SU-DHL-6 (cell line): ENCODE results near the gene FIS1.

Experiments
- H2AFZ ChIP-seq: fragments of 200-600 bp; sonication (generic); 2 replicates; pipeline ENCODE4 v1.6.1; 2014; ENCODE audit warnings: low read depth, mild to moderate bottlenecking, moderate library complexity, mixed read lengths, antibody characterized with exemption, low read length; ENCODE audit not compliant: severe bottlenecking
- H3F3A ChIP-seq: fragments of 200-600 bp; shearing (Covaris generic); 2 replicates; pipeline ENCODE4 v1.6.0; 2016; ENCODE audit warnings: antibody characterized with exemption, mild to moderate bottlenecking; ENCODE audit not compliant: insufficient read depth
- H3K27ac ChIP-seq: fragments of 200-600 bp; sonication (generic); 2 replicates; pipeline ENCODE4 v1.5.1; 2016; ENCODE audit warnings: low read depth, mild to moderate bottlenecking, low read length, moderate library complexity, mixed read lengths
- H3K27me3 ChIP-seq: fragments of 200-600 bp; sonication (generic), shearing (Covaris generic); 2 replicates; pipeline ENCODE4 v1.6.0; 2014; ENCODE audit warnings: mild to moderate bottlenecking, low read length
- H3K36me3 ChIP-seq: fragments of 200-600 bp; sonication (generic); 2 replicates; pipeline ENCODE4 v1.6.1; 2014; ENCODE audit warnings: mild to moderate bottlenecking, low read length, mixed read lengths
- H3K4me2 ChIP-seq: fragments of 300-600, 200-600 bp; shearing (Covaris generic), sonication (generic); 2 replicates; pipeline ENCODE4 v1.6.0; 2014; ENCODE audit warnings: low read length, low read depth, mild to moderate bottlenecking; ENCODE audit not compliant: poor library complexity, severe bottlenecking
- H3K4me3 ChIP-seq: fragments of 200-600 bp; sonication (generic); 2 replicates; pipeline ENCODE4 v1.5.1; 2014; ENCODE audit warnings: antibody characterized with exemption, low read length, mild to moderate bottlenecking, mixed read lengths; ENCODE audit not compliant: insufficient read depth, poor library complexity, severe bottlenecking
- H3K79me2 ChIP-seq: fragments of 200-600 bp; sonication (generic); 2 replicates; pipeline ENCODE4 v1.6.1; 2014; ENCODE audit warnings: mild to moderate bottlenecking, low read length, moderate library complexity; ENCODE audit not compliant: insufficient read depth
- H3K9ac ChIP-seq: fragments of 200-600 bp; sonication (generic); 2 replicates; pipeline ENCODE4 v1.7.0; 2014; ENCODE audit warnings: mild to moderate bottlenecking, low read length
- H3K9me2 ChIP-seq: fragments of 200-600 bp; sonication (generic); replicated peaks from 2 replicates; pipeline ENCODE4 v1.6.1; 2014; ENCODE audit warnings: low read length; ENCODE audit not compliant: insufficient read depth
- H3K9me3 ChIP-seq: fragments of 200-600 bp; sonication (generic); 2 replicates; pipeline ENCODE4 v1.6.1; 2014; ENCODE audit warnings: low read length, mixed read lengths; ENCODE audit not compliant: insufficient read depth
- H4K20me1 ChIP-seq: fragments of 200-600 bp; sonication (generic); 2 replicates; pipeline ENCODE4 v1.6.1; 2014; ENCODE audit warnings: low read depth, mild to moderate bottlenecking, antibody characterized with exemption, low read length, moderate library complexity, mixed read lengths
- CTCF ChIP-seq: fragments of 200-600 bp; sonication (generic); IDR thresholded peaks from one replicate; pipeline ENCODE4 v1.5.1; 2017; ENCODE audit warnings: antibody characterized with exemption, mild to moderate bottlenecking, low read length, moderate library complexity; ENCODE audit not compliant: insufficient read depth, poor library complexity, severe bottlenecking
- EZH2phosphoT487 ChIP-seq: fragments of 200-600 bp; sonication (generic), shearing (Covaris generic); conservative IDR thresholded peaks from 2 replicates; pipeline ENCODE4 v1.6.1; 2018; ENCODE audit warnings: mild to moderate bottlenecking, antibody characterized with exemption, low read length, moderate library complexity, mixed read lengths

FIS1 gene

GRCh38 chr7:101208794-101209193, 36.1 kb downstream of the FIS1 start:
- Histone ChIP-seq H3K27me3 (no peaks in the 10 kb centered on the region), H3K36me3 (no peaks in the 10 kb centered on the region), H3K79me2 (no peaks in the 10 kb centered on the region), H4K20me1 (no peaks in the 10 kb centered on the region), H3K4me2 (no peak overlapping the region), H3K27ac (no peak overlapping the region), H3K9me2 (no peaks in the 10 kb centered on the region), H3F3A (no peaks in the 10 kb centered on the region), H3K9me3 (no peaks in the 10 kb centered on the region), H2AFZ (no peak overlapping the region), H3K4me3 (no peak overlapping the region), H3K9ac (no peak overlapping the region)
- TF ChIP-seq EZH2phosphoT487 = no peak
- TF ChIP-seq CTCF = no peak

- Histone ChIP-seq H3K4me2 (no peak overlapping the region), H3K9ac (no peak overlapping the region), H3K9me3 (no peaks in the 10 kb centered on the region), H3K9me2 (no peaks in the 10 kb centered on the region), H3K27me3 (no peaks in the 10 kb centered on the region), H4K20me1 (no peaks in the 10 kb centered on the region), H2AFZ (no peak overlapping the region), H3K4me3 (no peak overlapping the region), H3K27ac (no peak overlapping the region), H3F3A (no peaks in the 10 kb centered on the region), H3K36me3 (no peaks in the 10 kb centered on the region), H3K79me2 (no peaks in the 10 kb centered on the region)
- TF ChIP-seq CTCF (no peak), EZH2phosphoT487 (no peak)
Observed at GRCh38 chr7:101207459-101207858, 37.4 kb downstream of the FIS1 start.

- no peak for TF ChIP-seq CTCF
- no peak for TF ChIP-seq EZH2phosphoT487
- H3K4me2 ChIP-seq = no peak overlapping the region
- no peaks in the 10 kb centered on the region for H3K27me3 ChIP-seq
- H4K20me1 ChIP-seq = no peaks in the 10 kb centered on the region
- H3K79me2 ChIP-seq = no peaks in the 10 kb centered on the region
- H3F3A ChIP-seq = no peaks in the 10 kb centered on the region
- H2AFZ ChIP-seq = no peak overlapping the region
- H3K36me3 ChIP-seq = no peaks in the 10 kb centered on the region
- no peak overlapping the region for H3K27ac ChIP-seq
- no peaks in the 10 kb centered on the region for H3K9me3 ChIP-seq
- H3K9me2 ChIP-seq = no peaks in the 10 kb centered on the region
- no peak overlapping the region for H3K4me3 ChIP-seq
- H3K9ac ChIP-seq = no peak overlapping the region
Observed at GRCh38 chr7:101206665-101207042, 38.2 kb downstream of the FIS1 start.
